ENCODE results near the gene CUL1.
A peak's percentile ranks its signal among the peaks of the same experiment; 100 is the strongest.

CUL1 gene

DNA sequence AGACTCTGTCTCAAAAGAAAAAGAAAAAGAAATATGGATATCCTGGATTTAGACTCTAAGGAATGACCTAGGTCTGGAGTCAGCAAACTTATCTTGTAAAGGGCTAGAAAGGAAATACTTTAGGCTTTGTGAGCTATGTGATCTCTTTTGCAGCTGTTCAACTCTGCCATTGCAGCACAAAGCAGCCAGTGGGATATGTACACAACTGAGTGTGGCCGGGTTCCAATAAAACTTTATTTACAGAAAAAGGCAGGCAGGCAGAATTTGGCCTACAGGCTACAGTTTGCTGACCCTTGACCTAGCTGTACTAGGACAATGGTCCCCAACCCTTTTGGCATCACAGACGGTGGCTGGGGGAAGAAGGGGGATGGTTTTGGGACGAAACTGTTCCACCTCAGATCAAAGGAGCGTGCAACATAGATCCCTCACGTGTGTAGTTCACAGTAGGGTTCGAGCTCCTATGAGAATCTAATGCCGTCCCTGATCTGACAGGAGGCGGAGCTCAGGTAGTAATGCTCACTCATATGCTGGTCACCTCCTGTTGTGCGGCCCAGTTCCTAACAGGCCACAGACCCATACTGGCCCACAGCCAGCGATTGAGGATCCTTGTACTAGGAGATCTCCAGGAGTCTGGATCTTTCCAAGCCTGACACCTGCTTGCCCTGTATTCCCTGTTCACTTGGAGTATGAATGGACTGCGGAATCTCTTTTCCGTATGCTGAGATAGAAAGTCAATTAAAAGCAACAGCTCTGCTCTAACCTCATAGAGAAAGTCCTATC lies 63.0 kb downstream of the CUL1 start:
- no peak for DNase-seq (ENCODE audit: low read depth)

GRCh38 chr7:148763622-148764021 lies 64.9 kb downstream of the CUL1 start:
- peak; percentile 80 for DNase-seq (ENCODE audit: low read depth)

GRCh38 chr7:148770004-148770403 lies 71.3 kb downstream of the CUL1 start:
- no peak for DNase-seq (ENCODE audit: low read depth)

DNA sequence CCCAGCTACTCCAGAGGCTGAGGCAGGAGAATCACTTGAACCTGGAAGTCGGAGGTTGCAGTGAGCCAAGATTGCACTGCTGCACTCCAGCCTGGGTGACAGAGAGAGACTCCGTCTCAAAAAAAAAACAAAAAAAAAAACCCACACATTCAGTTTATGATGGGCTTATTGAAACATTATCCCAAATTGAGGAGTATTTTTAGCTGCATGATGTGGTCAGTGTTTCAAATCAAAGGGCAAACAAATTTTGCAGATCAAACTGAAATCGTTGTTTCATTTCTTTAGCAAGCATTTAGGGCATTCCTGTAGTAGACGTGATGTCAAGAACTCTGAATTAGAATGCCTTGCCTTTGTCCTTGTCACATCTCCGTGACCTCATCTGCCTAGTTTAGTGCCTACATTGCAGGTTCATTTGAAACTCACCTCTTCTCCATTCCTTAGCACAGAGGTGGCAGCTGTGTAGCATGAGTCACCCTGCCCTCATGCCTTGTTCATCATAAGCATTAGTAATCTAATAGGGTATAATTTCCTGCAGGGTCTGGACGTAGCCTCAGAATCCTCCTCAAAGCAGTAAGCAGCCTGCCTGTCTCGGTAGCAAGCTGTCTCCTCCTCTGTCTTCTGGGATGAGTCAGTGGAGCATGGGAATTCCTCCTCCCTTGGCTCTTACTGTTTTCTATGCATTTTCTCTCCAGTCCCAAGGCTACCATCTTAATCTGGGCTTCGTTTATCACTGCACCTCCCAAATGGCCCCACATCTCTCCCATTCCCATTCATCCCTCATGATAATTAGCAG lies 73.8 kb downstream of the CUL1 start:
- peak; percentile 91 for DNase-seq (ENCODE audit: low read depth)

GRCh38 chr7:148773334-148773733 lies 74.6 kb downstream of the CUL1 start:
- no peak for DNase-seq (ENCODE audit: low read depth)

DNA sequence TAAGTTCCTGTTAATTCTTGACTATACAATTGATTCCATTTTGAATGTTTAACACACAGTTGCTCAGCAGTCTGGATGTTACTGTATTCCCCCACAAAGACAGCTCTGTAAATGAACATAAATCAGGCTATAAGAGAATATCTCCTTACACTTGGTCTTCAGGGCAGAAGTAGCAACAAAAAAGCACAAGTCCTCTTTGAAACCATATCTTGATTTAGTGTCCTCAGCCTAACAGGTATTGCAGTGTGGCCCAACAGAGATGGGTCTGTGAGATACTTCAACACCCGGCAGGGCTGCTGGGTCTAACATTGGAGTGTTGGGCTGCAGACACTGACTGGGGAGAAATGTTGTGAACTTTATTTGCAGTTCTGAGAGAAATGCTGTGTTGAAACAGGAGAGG lies 75.8 kb downstream of the CUL1 start:
- DNase-seq (ENCODE audit: low read depth): no peak

DNA sequence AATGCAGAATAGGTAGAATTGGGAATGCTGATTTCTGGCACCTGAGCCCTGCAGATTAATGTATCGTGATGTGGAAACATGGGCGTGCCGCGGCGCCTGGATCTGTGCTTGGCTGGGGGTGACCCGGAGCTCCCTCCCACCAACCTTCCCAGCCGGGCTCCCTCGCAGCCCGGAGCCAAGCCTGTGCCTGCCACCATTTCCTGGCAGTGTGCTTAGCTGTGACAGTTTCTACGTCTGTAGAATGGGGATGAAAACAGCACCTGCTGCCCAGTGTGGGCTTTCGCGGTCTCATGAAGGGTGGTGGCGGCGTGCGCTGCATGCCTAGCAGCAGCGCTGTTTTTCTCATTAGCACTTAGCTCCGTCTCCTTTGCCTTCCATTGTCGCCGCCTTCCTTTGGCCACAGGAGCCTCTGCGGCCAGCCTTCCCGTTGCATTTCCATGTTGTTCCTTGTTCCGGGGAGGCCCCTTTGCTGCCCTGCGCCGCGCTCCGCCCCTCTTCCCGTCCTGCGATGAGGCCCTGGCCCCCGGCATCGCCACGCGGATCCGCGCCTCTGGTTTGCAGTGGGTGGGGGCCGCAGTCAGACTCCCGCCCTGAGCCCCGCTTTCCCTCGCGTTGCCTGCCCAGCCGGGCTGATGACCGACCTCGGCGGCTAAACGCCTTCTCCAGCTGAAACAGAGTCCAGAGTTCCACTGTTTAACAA lies 84.2 kb downstream of the CUL1 start:
- DNase-seq (ENCODE audit: low read depth): no peak

DNA sequence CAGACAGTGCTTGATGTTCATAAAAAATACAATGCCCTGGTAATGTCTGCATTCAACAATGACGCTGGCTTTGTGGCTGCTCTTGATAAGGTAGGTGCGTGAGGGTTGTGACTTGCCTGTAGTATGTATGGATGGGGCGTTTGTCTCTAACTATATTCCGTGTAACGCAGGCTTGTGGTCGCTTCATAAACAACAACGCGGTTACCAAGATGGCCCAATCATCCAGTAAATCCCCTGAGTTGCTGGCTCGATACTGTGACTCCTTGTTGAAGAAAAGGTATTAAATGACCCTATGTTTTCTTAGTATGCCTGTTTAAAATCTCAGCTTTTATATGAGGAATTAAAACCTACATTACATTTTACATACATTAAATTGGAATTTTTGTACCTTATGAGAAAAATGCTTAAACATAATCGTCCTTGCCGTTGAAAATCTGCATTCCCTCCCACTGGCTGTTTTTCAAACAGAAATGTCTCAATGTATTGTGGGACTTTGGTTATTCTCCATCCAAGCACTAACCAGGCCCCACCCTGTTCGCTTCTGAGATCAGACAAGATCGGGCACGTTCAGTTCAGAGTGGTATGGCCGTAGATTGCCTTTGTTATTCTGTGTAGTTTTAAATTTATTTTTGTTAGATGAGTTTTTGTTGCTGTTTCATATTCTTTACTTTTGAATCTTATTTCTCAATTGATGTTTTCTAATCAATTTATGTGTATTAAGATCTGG lies 85.3 kb downstream of the CUL1 start:
- DNase-seq (ENCODE audit: low read depth): no peak

DNA sequence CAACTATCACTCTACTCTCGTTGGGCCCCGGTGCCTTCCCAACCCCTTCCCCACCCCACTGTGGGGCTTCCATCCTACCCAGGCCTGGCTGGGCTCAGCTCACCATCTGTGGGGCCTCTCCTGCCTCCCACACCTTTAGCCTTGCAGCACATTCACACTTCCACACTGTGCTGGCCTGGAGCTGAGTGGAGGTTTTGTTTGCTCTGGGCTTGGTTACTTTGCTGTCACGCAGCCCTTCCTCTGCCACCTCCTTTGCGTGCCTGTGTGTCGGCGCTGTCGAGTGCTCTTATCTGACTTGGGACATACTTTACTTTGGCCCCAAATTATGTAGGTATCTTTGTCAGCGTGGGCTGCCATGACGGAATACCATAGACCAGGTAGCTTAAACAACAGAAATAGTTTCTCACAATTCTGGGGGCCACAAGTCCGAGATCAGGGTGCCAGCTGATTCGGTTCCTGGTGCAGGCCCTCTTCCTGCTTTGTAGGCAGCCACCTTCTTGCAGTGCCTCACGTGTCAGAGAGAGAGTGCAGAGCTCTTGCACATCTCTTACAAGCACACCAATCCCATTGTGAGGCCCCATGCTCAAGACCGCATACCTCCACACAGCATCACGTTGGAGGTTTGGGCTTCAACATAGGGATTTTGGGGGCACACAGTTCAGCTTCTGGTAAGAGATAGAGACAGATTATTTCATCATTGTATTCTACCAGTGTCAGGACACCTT lies 89.0 kb downstream of the CUL1 start:
- no peak for DNase-seq (ENCODE audit: low read depth)

GRCh38 chr7:148789220-148789619 lies 90.5 kb downstream of the CUL1 start:
- DNase-seq (ENCODE audit: low read depth): no peak

DNA sequence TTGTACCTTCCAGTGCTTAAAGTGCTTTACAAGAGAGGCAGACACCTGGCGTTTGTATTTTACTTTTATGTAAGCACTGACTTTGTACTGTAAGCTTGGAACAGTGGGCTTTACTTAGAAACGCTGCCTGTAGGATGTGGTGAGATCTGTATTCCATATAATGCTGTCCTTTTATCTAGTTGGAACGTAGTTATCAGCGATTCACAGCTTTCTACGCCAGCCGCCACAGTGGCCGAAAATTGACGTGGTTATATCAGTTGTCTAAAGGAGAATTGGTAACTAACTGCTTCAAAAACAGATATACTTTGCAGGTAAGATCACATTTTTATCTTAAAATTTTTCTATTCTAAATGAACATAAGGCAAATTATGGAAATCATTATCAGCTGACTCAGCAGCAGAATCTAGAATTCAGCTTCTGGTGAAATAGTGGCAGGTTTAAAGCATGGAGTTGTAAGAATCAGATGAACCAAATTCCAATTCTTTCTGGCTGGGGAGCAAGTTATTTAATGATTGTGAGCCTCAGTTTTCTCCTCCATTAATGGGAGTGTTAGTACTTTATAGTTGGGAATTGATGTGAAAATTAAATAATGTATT lies 91.5 kb downstream of the CUL1 start:
- no peak for DNase-seq (ENCODE audit: low read depth)

DNA sequence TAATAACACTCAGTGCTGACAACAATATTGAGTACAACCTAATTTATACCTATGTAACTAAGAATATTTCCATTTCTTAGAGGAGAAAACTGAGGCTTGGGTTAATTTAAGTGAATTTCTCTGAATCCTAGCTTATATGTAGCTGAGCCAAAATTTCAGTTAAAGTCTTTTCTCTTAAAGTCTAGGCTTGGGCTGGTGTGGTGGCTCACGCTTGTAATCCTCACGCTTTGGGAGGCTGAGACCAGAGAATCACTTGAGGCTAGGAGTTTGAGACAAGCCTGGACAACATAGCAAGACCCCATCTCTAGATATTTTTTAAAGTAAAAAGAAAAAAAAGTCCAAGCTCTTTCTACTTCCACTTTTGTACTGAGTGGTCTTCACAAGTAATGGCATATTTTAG lies 92.1 kb downstream of the CUL1 start:
- no peak for DNase-seq (ENCODE audit: low read depth)

GRCh38 chr7:148791546-148791945 lies 92.8 kb downstream of the CUL1 start:
- DNase-seq (ENCODE audit: low read depth): no peak

DNA sequence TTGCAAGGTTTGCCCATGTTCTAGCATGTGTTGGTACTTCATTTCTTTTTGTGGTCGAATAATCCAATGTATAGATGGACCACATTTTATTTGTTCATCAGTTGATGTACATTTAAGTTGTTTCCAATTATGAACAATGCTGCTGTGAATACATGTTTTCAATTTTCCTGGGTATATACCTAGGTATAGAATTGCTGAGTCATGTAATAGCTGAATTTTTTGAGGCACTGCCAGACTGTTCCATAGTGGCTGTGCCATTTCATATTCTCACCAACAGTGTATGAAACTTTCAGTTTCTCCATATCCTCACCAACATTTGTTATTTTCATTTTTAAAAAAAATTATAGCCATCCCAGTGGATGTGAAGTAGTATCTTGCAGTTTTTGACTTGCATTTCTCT lies 94.9 kb downstream of the CUL1 start:
- no peak for DNase-seq (ENCODE audit: low read depth)

DNA sequence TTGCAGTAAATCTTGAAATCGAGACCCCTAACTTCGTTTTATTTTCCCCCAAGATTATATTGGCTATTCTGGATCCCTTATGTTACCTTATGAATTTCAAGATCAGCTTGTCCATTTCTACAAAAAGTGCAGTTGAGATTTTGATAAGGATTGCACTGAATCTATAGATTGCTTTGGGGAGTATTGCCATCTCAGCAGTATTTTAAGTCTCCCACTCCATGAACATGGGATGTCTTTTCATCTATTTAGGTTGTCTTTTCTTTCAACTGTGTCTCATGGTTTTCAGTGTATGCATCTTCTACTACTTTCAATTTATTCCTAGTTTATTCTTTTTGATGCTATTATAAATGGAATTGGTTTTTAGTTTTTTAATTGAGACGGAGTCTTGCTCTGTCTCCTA lies 95.8 kb downstream of the CUL1 start:
- DNase-seq (ENCODE audit: low read depth): no peak

DNA sequence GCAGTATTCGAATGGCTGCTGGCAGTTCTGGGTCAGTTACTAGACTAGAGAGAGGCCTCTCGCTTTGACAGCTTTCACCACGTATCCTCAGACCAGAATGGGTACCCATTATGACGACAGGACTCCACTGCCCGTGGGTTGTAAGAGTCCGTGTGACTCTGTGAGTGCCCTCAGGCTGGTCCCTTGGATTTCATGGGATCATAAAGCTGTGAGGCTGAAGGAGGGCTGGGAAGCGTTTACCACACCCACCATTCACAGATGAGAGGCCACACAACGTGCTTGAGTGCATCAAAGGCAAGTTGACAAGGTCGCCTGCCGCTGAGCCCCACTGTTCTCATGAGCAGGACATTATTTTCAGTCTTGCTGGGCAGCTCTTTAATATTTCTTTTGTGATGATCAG lies 98.1 kb downstream of the CUL1 start:
- DNase-seq (ENCODE audit: low read depth): no peak

GRCh38 chr7:148799893-148800555 lies 101.3 kb downstream of the CUL1 start:
- no peak for DNase-seq (ENCODE audit: low read depth)

DNA sequence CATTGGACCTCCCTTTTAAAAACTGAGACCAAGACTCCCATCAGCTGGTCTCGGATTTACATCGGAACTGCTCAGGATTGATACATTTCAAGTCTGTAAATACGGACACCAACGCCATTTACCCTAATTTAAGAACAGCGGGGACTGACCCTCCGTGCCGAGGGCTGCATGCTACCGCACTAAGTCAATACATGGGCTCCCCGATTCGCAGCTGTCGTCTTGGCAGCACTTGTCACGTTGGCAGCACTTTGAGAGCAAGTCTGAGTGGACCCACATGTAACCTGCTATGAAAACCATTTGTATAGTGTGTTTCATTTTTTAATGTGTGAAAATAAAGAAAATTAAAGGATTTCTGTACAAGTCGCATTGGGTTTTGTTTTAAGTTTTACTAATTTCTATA lies 102.0 kb downstream of the CUL1 start:
- no peak for DNase-seq (ENCODE audit: low read depth)

GRCh38 chr7:148802101-148802493 lies 103.4 kb downstream of the CUL1 start:
- DNase-seq (ENCODE audit: low read depth): no peak

GRCh38 chr7:148803094-148803493 lies 104.4 kb downstream of the CUL1 start:
- DNase-seq (ENCODE audit: low read depth): no peak
